Thoracic aorta (tissue), 2 donors: ENCODE data around the gene CALY. TPM values are rescaled to one million over a fixed set of nuclear protein-coding genes. Genes with fewer than 3 reads are reported as not detected.

Experiments
- ATAC-seq: fragments of 150-250 bp; one replicate; pipeline ENCODE4 v1.8.0; 2017; ENCODE audit warnings: low read depth; ENCODE audit not compliant: insufficient number of reproducible peaks, low FRiP score
- DNase-seq: peaks from one replicate; pipeline ENCODE4 v3.0.0-alpha.2; 2020; ENCODE audit warnings: low spot score
- H3K27ac ChIP-seq, 2 donors: fragments of 200-600 bp; sonication (generic); 1 replicate in 1 of 2; 2 replicates in 1 of 2; pipeline ENCODE4 v1.5.1; 2016; ENCODE audit warnings: mild to moderate bottlenecking in 2 of 2, moderate library complexity in 2 of 2
- H3K27me3 ChIP-seq: fragments of 200-600 bp; sonication (generic); replicated peaks from 2 replicates; pipeline ENCODE4 v1.6.0; 2016; ENCODE audit warnings: mild to moderate bottlenecking; ENCODE audit not compliant: insufficient read depth
- H3K36me3 ChIP-seq: fragments of 200-600 bp; sonication (generic); one replicate; pipeline ENCODE4 v1.5.1; 2016
- H3K4me1 ChIP-seq, 2 donors: fragments of 200-600 bp; sonication (generic); 1 replicate in 1 of 2; 2 replicates in 1 of 2; pipeline versions ENCODE4 v1.5.1 to v1.6.0; 2016; ENCODE audit warnings: low read depth in 2 of 2, mild to moderate bottlenecking in 1 of 2; ENCODE audit not compliant: control insufficient read depth in 1 of 2
- H3K4me3 ChIP-seq: fragments of 200-600 bp; sonication (generic); 2 replicates; pipeline ENCODE4 v1.5.1; 2016; ENCODE audit warnings: mild to moderate bottlenecking
- H3K9me3 ChIP-seq: fragments of 200-600 bp; sonication (generic); 2 replicates; pipeline ENCODE4 v1.5.1; 2016
- CTCF ChIP-seq: fragments of 200-600 bp; sonication (generic); IDR thresholded peaks from one replicate; pipeline ENCODE4 v1.5.1; 2019; ENCODE audit warnings: antibody characterized with exemption
- total RNA-seq, 2 donors: library from RNA; depleted of rRNA; stranded (reverse); fragments of >200 nt; gene quantifications; one replicate each; pipeline versions ENCODE4 v1.1.0 to v1.2.3, GENCODE V29; 2016

Gene CALY
- not detected for total RNA-seq

GRCh38 chr10:133336577-133337369, at the start of gene CALY:
Gene CALY, minus strand, starts transcription at chr10:133336896. Its CDS starts 7,907 bp downstream, at chr10:133328989.
- H3K4me3 ChIP-seq, result peak within 1 kb of the TSS; percentile 69
- no peaks in the 10 kb centered on the region for H3K36me3 ChIP-seq
- no peaks in the 10 kb centered on the region for H3K9me3 ChIP-seq
- no peak within 1 kb of the TSS for H3K27ac ChIP-seq
- no peak for DNase-seq
- H3K4me1 ChIP-seq, result peaks cover 17 to 22% of the 10 kb centered on the region in 2 donors
- TF ChIP-seq CTCF, result no peak
- no peak for ATAC-seq
- peaks cover 6% of the 10 kb centered on the region for H3K27me3 ChIP-seq

- Histone ChIP-seq H3K4me1 (peaks cover 0 to 8% of the 10 kb centered on the region in 2 donors), H3K4me3 (no peak overlapping the region), H3K27me3 (no peaks in the 10 kb centered on the region), H3K27ac (no peak overlapping the region), H3K36me3 (peaks cover 3% of the 10 kb centered on the region), H3K9me3 (no peaks in the 10 kb centered on the region)
- DNase-seq (no peak), ATAC-seq (no peak)
- no peak for TF ChIP-seq CTCF
Observed at GRCh38 chr10:133385214-133385613, 48.5 kb upstream of the CALY start.

GRCh38 chr10:133384071-133384470, 47.4 kb upstream of the CALY start:
- H3K9me3 ChIP-seq, result no peaks in the 10 kb centered on the region
- no peaks in the 10 kb centered on the region for H3K36me3 ChIP-seq
- TF ChIP-seq CTCF, result no peak
- DNase-seq (no peak), ATAC-seq (no peak)
- H3K4me3 ChIP-seq, result no peak overlapping the region
- no peak overlapping the region for H3K27ac ChIP-seq
- peaks cover 4 to 16% of the 10 kb centered on the region in 2 donors for H3K4me1 ChIP-seq
- no peaks in the 10 kb centered on the region for H3K27me3 ChIP-seq

GRCh38 chr10:133383551-133383950, 46.9 kb upstream of the CALY start:
- H3K9me3 ChIP-seq, result no peaks in the 10 kb centered on the region
- TF ChIP-seq CTCF, result no peak
- H3K4me3 ChIP-seq, result no peak overlapping the region
- DNase-seq (no peak), ATAC-seq (no peak)
- H3K36me3 ChIP-seq, result no peaks in the 10 kb centered on the region
- H3K27me3 ChIP-seq, result no peaks in the 10 kb centered on the region
- H3K27ac ChIP-seq, result no peak overlapping the region
- peaks cover 4 to 16% of the 10 kb centered on the region in 2 donors for H3K4me1 ChIP-seq

GRCh38 chr10:133381036-133381435, 44.3 kb upstream of the CALY start:
- peaks cover 7 to 24% of the 10 kb centered on the region in 2 donors for H3K4me1 ChIP-seq
- H3K36me3 ChIP-seq, result no peaks in the 10 kb centered on the region
- H3K9me3 ChIP-seq, result no peaks in the 10 kb centered on the region
- H3K4me3 ChIP-seq, result no peak overlapping the region
- DNase-seq (no peak), ATAC-seq (no peak)
- no peaks in the 10 kb centered on the region for H3K27me3 ChIP-seq
- H3K27ac ChIP-seq, result no peak overlapping the region
- TF ChIP-seq CTCF, result no peak
